B cell (primary cell): ENCODE results near the gene UBR2. TPM values are rescaled to one million over a fixed set of nuclear protein-coding genes. Genes with fewer than 3 reads are reported as not detected.
A peak's percentile ranks its signal among the peaks of the same experiment; 100 is the strongest.

ENCODE experiments used
- ATAC-seq: fragments of 200-7000 bp; cut with Tn5 transposase; one replicate; pipeline ENCODE4 v1.10.0; 2021; ENCODE audit warnings: low read depth, mild to moderate bottlenecking, moderate number of reproducible peaks, moderate library complexity
- CTCF ChIA-PET: fragments of 350-600 bp; sonication (Branson Sonifier 250); formaldehyde crosslinking; loops from one replicate; lab custom pipeline; 2021; ENCODE audit warnings: antibody characterized with exemption, inconsistent platforms; lab: Charles Lee
- POLR2A ChIA-PET: fragments of 350-600 bp; sonication (Branson Sonifier 250); formaldehyde crosslinking; loops from one replicate; lab custom pipeline; 2021; ENCODE audit warnings: antibody characterized with exemption; lab: Charles Lee
- DNase-seq: peaks from one replicate; pipeline ENCODE4 v3.0.0; 2013
- H2AFZ ChIP-seq: 2 replicates; pipeline ENCODE4 v1.6.1; 2012; ENCODE audit warnings: mild to moderate bottlenecking, low read depth, low read length; ENCODE audit not compliant: insufficient read depth, poor library complexity, severe bottlenecking
- H3K27ac ChIP-seq, 2 donors: 1 replicate in 1 of 2; 2 replicates in 1 of 2; pipeline ENCODE4 v1.5.1; 2012 to 2013; ENCODE audit warnings: low read length in 2 of 2, mild to moderate bottlenecking in 2 of 2, moderate library complexity in 1 of 2
- H3K27me3 ChIP-seq, 4 experiments: fragments of 200-600 bp in 1 of 4; sonication (generic) in 1 of 4; replicated peaks in 1 of 4; 1 replicate in 2 of 4; 2 replicates in 2 of 4; pipeline versions ENCODE4 v1.6.1 to v1.7.0; 2013 to 2016; ENCODE audit warnings: low read length in 3 of 4, mild to moderate bottlenecking in 2 of 4, mixed read lengths in 1 of 4, moderate library complexity in 1 of 4; ENCODE audit not compliant: insufficient read depth in 4 of 4, control insufficient read depth in 3 of 4; ENCODE audit errors: control extremely low read depth in 1 of 4
- H3K36me3 ChIP-seq, 2 experiments: replicated peaks in 1 of 2; 1 replicate in 1 of 2; 2 replicates in 1 of 2; pipeline versions ENCODE4 v1.6.1 to v1.7.1; 2013; ENCODE audit warnings: low read length in 1 of 2; ENCODE audit not compliant: insufficient read depth in 2 of 2, control insufficient read depth in 1 of 2; ENCODE audit errors: control extremely low read depth in 1 of 2, extremely low read depth in 1 of 2
- H3K4me1 ChIP-seq, 2 donors: fragments of 200-600 bp in 1 of 2; sonication (generic) in 1 of 2; 1 replicate in 1 of 2; 2 replicates in 1 of 2; pipeline versions ENCODE4 v1.5.1 to v1.6.1; 2013 to 2017; ENCODE audit warnings: low read length in 2 of 2; ENCODE audit not compliant: control insufficient read depth in 2 of 2, insufficient read depth in 2 of 2
- H3K4me2 ChIP-seq: replicated peaks from 2 replicates; pipeline ENCODE3; 2012; ENCODE audit warnings: mild to moderate bottlenecking, low read depth, low read length; ENCODE audit not compliant: poor library complexity, severe bottlenecking
- H3K4me3 ChIP-seq, 5 experiments: fragments of 200-600 bp in 1 of 5; sonication (generic) in 1 of 5; 1 replicate in 3 of 5; 2 replicates in 2 of 5; pipeline versions ENCODE4 v1.5.1 to v1.7.0; 2011 to 2016; ENCODE audit warnings: low read length in 4 of 5, mild to moderate bottlenecking in 4 of 5, low read depth in 2 of 5, control low read depth in 1 of 5, moderate library complexity in 1 of 5; ENCODE audit not compliant: insufficient read depth in 1 of 5; ENCODE audit errors: control extremely low read depth in 1 of 5, extremely low read depth in 1 of 5
- H3K79me2 ChIP-seq: fragments of 200-600 bp; sonication (generic); one replicate; pipeline ENCODE4 v1.6.0; 2016; ENCODE audit warnings: low read length; ENCODE audit not compliant: control insufficient read depth, insufficient read depth
- H3K9ac ChIP-seq: fragments of 200-600 bp; sonication (generic); 2 replicates; pipeline ENCODE4 v1.6.1; 2017; ENCODE audit warnings: mild to moderate bottlenecking, low read length, moderate library complexity
- H3K9me3 ChIP-seq, 3 donors: one replicate each; pipeline versions ENCODE4 v1.6.1 to v1.7.1; 2013; ENCODE audit warnings: low read length in 2 of 3; ENCODE audit not compliant: control insufficient read depth in 2 of 3, insufficient read depth in 1 of 3; ENCODE audit errors: control extremely low read depth in 1 of 3
- H4K20me1 ChIP-seq: 2 replicates; pipeline ENCODE4 v1.6.0; 2012; ENCODE audit warnings: mild to moderate bottlenecking, low read length; ENCODE audit not compliant: insufficient read depth, control insufficient read depth, poor library complexity, severe bottlenecking
- H3K27ac Mint-ChIP-seq: one replicate; pipeline ENCODE4 v1.8.0; 2021; ENCODE audit warnings: mixed read lengths
- H3K27me3 Mint-ChIP-seq: one replicate; pipeline ENCODE4 v1.8.0; 2021; ENCODE audit warnings: mixed read lengths
- H3K4me1 Mint-ChIP-seq: one replicate; pipeline ENCODE4 v1.8.0; 2021; ENCODE audit warnings: mixed read lengths
- H3K4me3 Mint-ChIP-seq: one replicate; pipeline ENCODE4 v1.8.0; 2021; ENCODE audit warnings: mixed read lengths
- H3K9me3 Mint-ChIP-seq: one replicate; pipeline ENCODE4 v1.8.0; 2022; ENCODE audit warnings: mixed read lengths; ENCODE audit not compliant: insufficient read depth
- CTCF ChIP-seq: fragments of 200-600 bp; IDR thresholded peaks from one replicate; pipeline ENCODE4 v1.8.0; 2022; ENCODE audit warnings: antibody characterized with exemption, mild to moderate bottlenecking
- EZH2 ChIP-seq: IDR thresholded peaks from 2 replicates; pipeline ENCODE4 v1.6.1; 2012; ENCODE audit warnings: borderline replicate concordance, low read depth, mild to moderate bottlenecking, moderate library complexity, low read length; ENCODE audit not compliant: insufficient read depth, poor library complexity, severe bottlenecking
- WGBS: methylation state at CpG from one replicate; pipeline ENCODE4 v1.1.5; 2013; ENCODE audit warnings: missing lambda C conversion rate; ENCODE audit not compliant: insufficient coverage; 5-methylcytosine and 5-hydroxymethylcytosine counted together
- intact Hi-C: fragments of 100-400 bp; cut with micrococcal nuclease; formaldehyde crosslinking; loops from one replicate; pipeline ENCODE4 v1.10.0; 2022
- polyA plus RNA-seq: library from polyadenylated mRNA; depleted of rRNA; stranded (reverse); fragments of >200 nt; gene quantifications from 2 replicates; pipeline ENCODE4 v1.2.3, GENCODE V29; 2012
- total RNA-seq, 2 donors: library from RNA; stranded (reverse); fragments of 120-200 nt in 1 of 2; gene quantifications; 1 replicate in 1 of 2; 2 replicates in 1 of 2; pipeline versions ENCODE4 v1.2.3 to v1.2.4, GENCODE V29; 2013 to 2022

The UBR2 gene
- total and polyA plus RNA-seq, 2 donors (not counting 1 experiment from before 2014, with no cell fraction given): 9.7 to 56.2 TPM

DNA sequence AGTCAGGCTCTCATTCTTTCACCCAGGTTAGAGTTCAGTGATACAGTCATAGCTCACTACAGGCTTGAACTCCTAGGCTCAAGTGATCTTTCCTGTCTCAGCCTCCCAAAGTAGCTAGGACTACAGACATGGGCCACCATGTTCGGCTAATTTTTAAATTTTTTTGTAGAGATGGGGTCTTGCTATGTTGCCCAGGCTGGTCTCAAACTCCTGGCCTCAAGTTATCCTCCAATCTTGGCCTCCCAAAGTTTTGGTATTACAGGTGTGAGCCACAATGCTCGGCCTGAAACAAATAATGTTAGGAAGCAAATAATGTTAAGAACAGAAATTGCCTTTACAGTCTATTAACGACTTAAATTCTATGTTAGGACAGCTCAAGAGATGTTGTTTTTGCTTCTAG, 1.8 kb upstream of the UBR2 start:
- Mint-ChIP-seq H3K27me3 (no peaks in the 10 kb centered on the region), H3K9me3 (no peaks in the 10 kb centered on the region), H3K4me3 (no peak overlapping the region), H3K4me1 (peaks cover 27% of the 10 kb centered on the region), H3K27ac (no peak overlapping the region)
- Histone ChIP-seq H3K79me2 (peaks cover 33% of the 10 kb centered on the region), H3K36me3 (no peaks in the 10 kb centered on the region), H3K27me3 (no peaks in the 10 kb centered on the region), H3K4me2 (no peak overlapping the region), H3K4me1 (peaks cover 16 to 21% of the 10 kb centered on the region in 2 donors), H3K9ac (no peak overlapping the region), H3K9me3 (no peaks in the 10 kb centered on the region), H4K20me1 (peaks cover 13% of the 10 kb centered on the region), H2AFZ (no peak overlapping the region), H3K4me3 (no peak overlapping the region), H3K27ac (no peak overlapping the region)
- CTCF ChIA-PET: interaction anchor here (1.6 to 2.4 kb wide), 2 partner anchors 10 to 14 kb away, joined by 7 to 10 read pairs; no protein-coding TSS in a partner anchor
- DNase-seq (no peak), ATAC-seq (no peak)
- WGBS: no CpG with 5 or more reads among the region's 3 CpGs
- intact Hi-C loops: loop anchor here (2.0 to 10.0 kb wide), 5 partner anchors 223 to 1487 kb away; partner anchors contain the start of genes BICRAL, NFYA, OARD1 and RPL7L1
- POLR2A ChIA-PET: interaction anchor here (1.8 kb wide), 1 partner anchor 15 kb away, joined by 4 read pairs; no protein-coding TSS in a partner anchor
- no peak for TF ChIP-seq EZH2
- TF ChIP-seq CTCF: no peak

- no peak overlapping the region for H3K4me3 Mint-ChIP-seq
- Histone ChIP-seq H3K36me3 (no peaks in the 10 kb centered on the region), H3K79me2 (peaks cover 42% of the 10 kb centered on the region), H2AFZ (no peak overlapping the region), H4K20me1 (peaks cover 22% of the 10 kb centered on the region), H3K27me3 (no peaks in the 10 kb centered on the region), H3K9me3 (no peaks in the 10 kb centered on the region), H3K27ac (no peak overlapping the region), H3K9ac (no peak overlapping the region), H3K4me2 (no peak overlapping the region), H3K4me1 (peaks cover 19 to 23% of the 10 kb centered on the region in 2 donors), H3K4me3 (peak overlapping the region in 1 of 5 experiments; percentile 23)
- no peaks in the 10 kb centered on the region for H3K27me3 Mint-ChIP-seq
- no peak for ATAC-seq
- DNase-seq: no peak
- intact Hi-C loops: loop anchor here (1.0 to 10.0 kb wide), 8 partner anchors 16 to 1488 kb away; partner anchors contain the start of genes BICRAL, MEA1, MRPS10 and NFYA
- no peak for TF ChIP-seq CTCF
- TF ChIP-seq EZH2: no peak
- H3K27ac Mint-ChIP-seq: no peak overlapping the region
- peaks cover 30% of the 10 kb centered on the region for H3K4me1 Mint-ChIP-seq
- WGBS: 90% methylated on average over 5 of the region's 6 CpGs
- no peaks in the 10 kb centered on the region for H3K9me3 Mint-ChIP-seq
- ChIA-PET POLR2A (interaction anchor here (1.2 kb wide), 1 partner anchor 451 kb away, joined by 3 read pairs; the partner anchor contains the start of gene KLHDC3), CTCF (interaction anchor here (0.7 to 3.3 kb wide), 5 partner anchors 10 to 31 kb away, joined by 3 to 24 read pairs (median 7); no protein-coding TSS in a partner anchor)
Observed at GRCh38 chr6:42562788-42563405, 932 bp upstream of the UBR2 start.
